Peyer's patch (tissue), 4 donors: ENCODE data around the gene HEPHL1. TPM values are rescaled to one million over a fixed set of nuclear protein-coding genes. Genes with fewer than 3 reads are reported as not detected.

Source experiments
- DNase-seq, 3 donors: peaks; one replicate each; pipeline ENCODE4 v3.0.0-alpha.2; 2017 to 2019
- H3K27ac ChIP-seq, 4 donors: fragments of 200-600 bp; sonication (generic); one replicate each; pipeline ENCODE4 v1.5.1; 2016 to 2019
- H3K27me3 ChIP-seq, 2 donors: fragments of 200-600 bp; sonication (generic); one replicate each; pipeline ENCODE4 v1.5.1; 2019
- H3K36me3 ChIP-seq, 3 donors: fragments of 200-600 bp; sonication (generic); one replicate each; pipeline ENCODE4 v1.5.1; 2016 to 2019
- H3K4me1 ChIP-seq, 4 donors: fragments of 200-600 bp; sonication (generic); one replicate each; pipeline ENCODE4 v1.5.1; 2016 to 2019
- H3K4me3 ChIP-seq, 4 donors: fragments of 200-600 bp; sonication (generic); 1 replicate in 3 of 4; 2 replicates in 1 of 4; pipeline ENCODE4 v1.5.1; 2016 to 2019; ENCODE audit warnings: mild to moderate bottlenecking in 1 of 4
- H3K9me3 ChIP-seq, 4 donors: fragments of 200-600 bp; sonication (generic); one replicate each; pipeline ENCODE4 v1.5.1; 2016 to 2019; ENCODE audit warnings: mild to moderate bottlenecking in 1 of 4
- CTCF ChIP-seq, 6 experiments: fragments of 450-650 bp in 4 of 6; fragments of 200-600 bp in 2 of 6; sonication (generic) in 1 of 6; IDR thresholded peaks; one replicate each; pipeline ENCODE4 v1.5.1; 2017 to 2019; ENCODE audit warnings: antibody characterized with exemption in 6 of 6, mild to moderate bottlenecking in 3 of 6, moderate library complexity in 1 of 6
- POLR2A ChIP-seq, 2 donors: fragments of 450-650 bp; IDR thresholded peaks; one replicate each; pipeline ENCODE4 v1.5.1; 2017; ENCODE audit warnings: antibody characterized with exemption in 2 of 2, mild to moderate bottlenecking in 2 of 2, moderate library complexity in 2 of 2
- total RNA-seq, 4 donors: library from RNA; depleted of rRNA; stranded (reverse); fragments of >200 nt; gene quantifications; one replicate each; pipeline ENCODE4 v1.1.0, GENCODE V29; 2016

Gene HEPHL1
- total RNA-seq, 4 donors from 2014 or later = not detected

- H3K36me3 ChIP-seq = no peaks in the 10 kb centered on the region
- TF ChIP-seq POLR2A (IDR thresholded peaks at IDR 0.05) (no peak), CTCF (IDR thresholded peaks at IDR 0.05) (no peak)
- H3K4me3 ChIP-seq = no peak overlapping the region
Measured at GRCh38 chr11:94120946-94121345, 99.8 kb downstream of the HEPHL1 start.

GRCh38 chr11:94125407-94126115, 104.4 kb downstream of the HEPHL1 start:
- peaks cover 0 to 19% (median 2%) of the 10 kb centered on the region in 4 donors for H3K4me1 ChIP-seq
- H3K36me3 ChIP-seq = no peaks in the 10 kb centered on the region
- no peaks in the 10 kb centered on the region for H3K27me3 ChIP-seq
- TF ChIP-seq CTCF (IDR thresholded peaks at IDR 0.05) = no peak
- no peak for TF ChIP-seq POLR2A (IDR thresholded peaks at IDR 0.05)
- no peaks in the 10 kb centered on the region for H3K9me3 ChIP-seq
- no peak overlapping the region for H3K27ac ChIP-seq
- no peak overlapping the region for H3K4me3 ChIP-seq
- no peak for DNase-seq

More at GRCh38 chr11:94120946-94121345, 99.8 kb downstream of the HEPHL1 start:
- no peaks in the 10 kb centered on the region for H3K4me1 ChIP-seq
- H3K27ac ChIP-seq = no peak overlapping the region
- no peaks in the 10 kb centered on the region for H3K27me3 ChIP-seq
- no peaks in the 10 kb centered on the region for H3K9me3 ChIP-seq
- no peak for DNase-seq

GRCh38 chr11:94127638-94128037, 106.5 kb downstream of the HEPHL1 start:
- Histone ChIP-seq H3K4me1 (peaks cover 0 to 33% (median 5%) of the 10 kb centered on the region in 4 donors), H3K27ac (peak overlapping the region in 1 of 4 donors; percentile 98), H3K4me3 (peak overlapping the region in 1 of 4 donors; percentile 88), H3K36me3 (no peaks in the 10 kb centered on the region), H3K9me3 (no peaks in the 10 kb centered on the region), H3K27me3 (no peaks in the 10 kb centered on the region)
- no peak for DNase-seq
- no peak for TF ChIP-seq CTCF (IDR thresholded peaks at IDR 0.05)
- no peak for TF ChIP-seq POLR2A (IDR thresholded peaks at IDR 0.05)

- Histone ChIP-seq H3K36me3 (no peaks in the 10 kb centered on the region), H3K4me3 (peak overlapping the region; percentile 72 to 88 (median 84)), H3K4me1 (peaks cover 0 to 33% (median 5%) of the 10 kb centered on the region in 4 donors), H3K9me3 (no peaks in the 10 kb centered on the region), H3K27me3 (no peaks in the 10 kb centered on the region), H3K27ac (peak overlapping the region; percentile 86 to 98 (median 92))
- TF ChIP-seq POLR2A (IDR thresholded peaks at IDR 0.05) (no peak), CTCF (IDR thresholded peaks at IDR 0.05) (no peak)
- DNase-seq = peak in 1 of 3 donors; percentile 35
Measured at GRCh38 chr11:94128291-94128745, 107.2 kb downstream of the HEPHL1 start.

- Histone ChIP-seq H3K27ac (peak within 1 kb of the TSS; percentile 86 to 98 (median 92)), H3K4me3 (peak within 1 kb of the TSS; percentile 72 to 88 (median 84)), H3K9me3 (no peaks in the 10 kb centered on the region), H3K27me3 (no peaks in the 10 kb centered on the region), H3K36me3 (no peaks in the 10 kb centered on the region), H3K4me1 (peaks cover 0 to 33% (median 5%) of the 10 kb centered on the region in 4 donors)
- TF ChIP-seq CTCF (IDR thresholded peaks at IDR 0.05) = no peak
- TF ChIP-seq POLR2A (IDR thresholded peaks at IDR 0.05) = peak; percentile 46 to 57
- DNase-seq = peak; percentile 67 to 91 (median 84)
Measured at GRCh38 chr11:94128746-94129511, 107.8 kb downstream of the HEPHL1 start, which contains the start of gene PANX1. PANX1 (plus strand) TSS chr11:94128841; CDS start chr11:94129313, 472 bp downstream.
